RWPE1 (cell line): ENCODE data around the gene ZNF182.
A peak's percentile ranks its signal among the peaks of the same experiment; 100 is the strongest.
"Not testable (repeated sequence)": the region's sequence is repeated elsewhere in the genome, so short reads cannot be mapped to it uniquely, and the experiment has no call there.

ENCODE experiments used
- CTCF ChIA-PET: fragments of 350-600 bp; sonication (Branson Sonifier 250); formaldehyde crosslinking; extraction: SDS; loops from one replicate; lab custom pipeline; 2021; lab: Yijun Ruan, JAX
- POLR2A ChIA-PET: fragments of 400-600 bp; formaldehyde crosslinking; extraction: SDS; loops from one replicate; lab custom pipeline; 2020; ENCODE audit warnings: antibody characterized with exemption; ENCODE audit not compliant: low non-redundant PET; lab: Yijun Ruan, JAX
- DNase-seq: peaks from one replicate; pipeline ENCODE4 v3.0.0; 2012; ENCODE audit warnings: low spot score
- H3K27ac ChIP-seq: fragments of 450-650 bp; 2 replicates; pipeline ENCODE4 v1.5.1; 2017
- TF ChIP-seq, protein P1 (sequence below): fragments of 450-650 bp; conservative IDR thresholded peaks from 2 replicates; pipeline ENCODE4 v1.5.1; 2017; ENCODE audit warnings: low read depth, mild to moderate bottlenecking

ZNF182 gene

DNA sequence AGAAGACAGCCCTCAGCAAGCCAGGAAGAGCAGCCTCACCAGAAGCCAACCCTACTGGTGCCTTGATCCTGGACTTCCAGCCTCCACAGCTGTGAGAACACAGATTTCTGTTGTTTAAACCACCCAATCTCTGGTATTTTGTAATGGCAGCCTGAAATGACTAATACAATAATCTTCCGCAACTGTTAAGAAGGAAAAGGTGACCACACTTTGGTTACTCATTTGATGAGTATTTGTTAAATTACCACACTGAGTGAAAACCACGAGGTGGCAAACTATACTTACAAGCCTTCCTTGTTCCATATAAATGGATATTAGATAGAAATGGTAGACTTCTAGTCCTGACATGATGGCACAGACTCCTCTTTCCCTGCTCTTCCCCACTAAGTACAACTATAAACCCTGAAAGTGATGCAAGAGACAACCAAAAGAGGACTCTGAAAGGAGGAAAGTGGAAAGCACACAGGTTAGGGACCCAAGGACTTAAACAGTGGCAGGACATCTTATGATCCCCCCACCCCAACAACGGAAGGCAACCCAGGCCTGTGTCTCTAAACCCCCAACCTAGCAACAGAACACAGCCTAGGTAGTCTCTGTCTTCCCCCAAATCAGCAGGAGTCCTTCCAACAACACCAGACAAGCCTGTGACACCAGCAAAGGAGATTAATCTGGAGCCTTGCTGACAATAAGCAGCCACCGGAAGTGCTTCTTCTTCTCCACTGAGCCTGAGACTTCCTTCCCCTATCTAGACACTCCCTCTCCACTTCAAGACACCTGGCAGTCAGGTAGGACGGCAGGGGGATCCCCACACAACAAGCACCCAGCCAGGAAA lies 12.3 kb downstream of the ZNF182 start:
- no peak overlapping the region for H3K27ac ChIP-seq
- peak; percentile 22 for DNase-seq
- ChIA-PET POLR2A (no interaction called here), CTCF (no interaction called here)
- TF ChIP-seq, protein P1, sequence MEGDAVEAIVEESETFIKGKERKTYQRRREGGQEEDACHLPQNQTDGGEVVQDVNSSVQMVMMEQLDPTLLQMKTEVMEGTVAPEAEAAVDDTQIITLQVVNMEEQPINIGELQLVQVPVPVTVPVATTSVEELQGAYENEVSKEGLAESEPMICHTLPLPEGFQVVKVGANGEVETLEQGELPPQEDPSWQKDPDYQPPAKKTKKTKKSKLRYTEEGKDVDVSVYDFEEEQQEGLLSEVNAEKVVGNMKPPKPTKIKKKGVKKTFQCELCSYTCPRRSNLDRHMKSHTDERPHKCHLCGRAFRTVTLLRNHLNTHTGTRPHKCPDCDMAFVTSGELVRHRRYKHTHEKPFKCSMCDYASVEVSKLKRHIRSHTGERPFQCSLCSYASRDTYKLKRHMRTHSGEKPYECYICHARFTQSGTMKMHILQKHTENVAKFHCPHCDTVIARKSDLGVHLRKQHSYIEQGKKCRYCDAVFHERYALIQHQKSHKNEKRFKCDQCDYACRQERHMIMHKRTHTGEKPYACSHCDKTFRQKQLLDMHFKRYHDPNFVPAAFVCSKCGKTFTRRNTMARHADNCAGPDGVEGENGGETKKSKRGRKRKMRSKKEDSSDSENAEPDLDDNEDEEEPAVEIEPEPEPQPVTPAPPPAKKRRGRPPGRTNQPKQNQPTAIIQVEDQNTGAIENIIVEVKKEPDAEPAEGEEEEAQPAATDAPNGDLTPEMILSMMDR, result no peak

DNA sequence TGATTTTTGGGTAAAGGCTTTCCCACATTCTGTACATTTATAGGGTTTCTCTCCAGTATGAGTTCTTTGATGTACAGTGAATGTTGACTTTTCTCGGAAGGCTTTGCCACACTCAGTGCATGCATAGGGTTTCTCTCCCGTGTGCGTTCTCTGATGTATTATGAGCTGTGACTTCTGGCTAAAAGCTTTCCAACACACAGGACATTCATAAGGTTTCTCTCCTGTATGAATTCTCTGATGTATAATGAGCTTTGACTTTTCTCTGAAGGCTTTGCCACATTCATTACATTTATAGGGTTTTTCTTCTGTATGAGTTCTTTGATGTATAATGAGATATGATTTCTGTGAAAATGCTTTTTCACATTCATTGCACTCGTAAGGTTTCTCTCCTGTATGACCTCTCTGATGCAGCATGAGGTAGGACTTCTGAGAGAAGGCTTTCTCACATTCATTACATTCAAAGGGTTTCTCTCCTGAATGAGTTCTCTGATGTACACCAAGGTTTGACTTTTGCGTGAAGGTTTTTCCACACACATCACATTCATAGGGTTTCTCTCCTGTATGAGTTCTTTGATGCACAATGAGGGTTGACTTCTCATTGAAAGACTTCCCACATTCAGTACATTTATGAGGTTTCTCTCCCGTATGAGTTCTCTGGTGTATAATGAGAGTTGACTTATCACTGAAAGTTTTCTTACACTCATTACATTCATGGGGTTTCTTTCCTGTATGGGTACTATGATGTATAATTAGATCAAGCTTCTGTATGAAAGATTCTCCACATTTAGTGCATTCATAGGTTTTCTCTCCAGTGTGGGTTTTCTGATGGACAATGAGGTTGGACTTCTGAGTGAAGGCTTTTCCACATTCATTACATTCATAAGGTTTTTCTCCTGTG lies 27.3 kb downstream of the ZNF182 start:
- H3K27ac ChIP-seq, result no peak overlapping the region
- ChIA-PET CTCF (no interaction called here), POLR2A (no interaction called here)

DNA sequence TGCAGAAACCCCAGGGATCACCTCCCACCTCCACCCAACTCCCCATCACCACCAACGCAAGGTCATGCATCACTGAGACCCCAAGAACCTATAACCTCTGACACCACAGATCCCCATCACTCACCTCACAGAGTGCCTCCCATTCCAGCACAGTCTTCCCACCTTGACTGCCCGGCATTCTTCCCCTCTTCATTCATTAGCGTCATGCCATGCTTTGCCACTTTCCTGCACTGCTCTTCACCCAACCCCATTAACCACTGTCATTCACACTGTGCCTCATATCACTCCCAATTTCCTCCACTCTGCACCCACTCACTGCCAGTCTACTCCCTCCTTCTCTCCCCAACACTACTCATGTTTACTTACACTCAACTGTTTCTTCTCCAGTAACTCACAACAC lies 30.6 kb downstream of the ZNF182 start:
- CTCF ChIA-PET, result no interaction called here

More for the DNA sequence above, 27.3 kb downstream of the ZNF182 start:
- TF ChIP-seq, protein P1, result no peak
- DNase-seq, result no peak

DNA sequence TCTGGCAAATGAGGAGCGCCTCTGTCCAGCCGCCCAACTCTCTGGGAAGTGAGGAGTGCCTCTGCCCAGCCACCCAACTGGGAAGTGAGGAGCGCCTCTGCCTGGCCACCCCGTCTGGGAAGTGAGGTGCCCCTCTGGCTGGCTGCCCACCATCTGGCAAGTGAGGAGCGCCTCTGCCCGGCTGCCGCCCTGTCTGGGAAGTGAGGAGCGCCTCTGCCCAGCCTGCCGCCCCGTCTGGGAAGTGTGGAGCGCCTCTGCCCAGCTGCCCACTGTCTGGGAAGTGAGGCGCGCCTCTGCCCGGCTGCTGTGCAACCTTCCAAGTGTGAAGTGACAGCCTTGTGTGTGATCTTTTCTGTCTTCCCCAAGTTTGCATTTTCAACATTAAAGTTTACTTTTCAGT lies 38.3 kb downstream of the ZNF182 start:
- DNase-seq, CTCF ChIA-PET, H3K27ac ChIP-seq, POLR2A ChIA-PET: not testable (repeated sequence)

More for the DNA sequence above, 30.6 kb downstream of the ZNF182 start:
- no peak overlapping the region for H3K27ac ChIP-seq
- POLR2A ChIA-PET, result no interaction called here
- DNase-seq, result no peak
- TF ChIP-seq, protein P1, result no peak

DNA sequence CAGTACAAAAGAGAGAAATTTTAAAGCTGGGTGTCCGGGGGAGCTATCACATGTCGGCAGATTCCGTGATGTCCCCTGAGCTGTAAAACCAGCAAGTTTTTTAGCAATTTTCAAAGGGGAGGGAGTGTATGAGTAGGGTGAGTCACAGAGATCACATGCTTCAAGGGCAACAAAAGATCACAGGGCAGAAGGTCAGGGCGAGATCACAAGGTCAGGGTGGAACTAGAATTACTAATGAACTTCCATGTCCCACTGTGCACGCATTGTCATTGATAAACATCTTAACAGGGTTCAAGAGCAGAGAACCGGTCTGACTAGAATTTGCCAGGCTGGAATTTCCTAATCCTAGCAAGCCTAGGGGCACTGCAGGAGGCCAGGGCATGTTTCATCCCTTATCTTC lies 42.0 kb downstream of the ZNF182 start:
- DNase-seq, H3K27ac ChIP-seq, CTCF ChIA-PET, POLR2A ChIA-PET: not testable (repeated sequence)

DNA sequence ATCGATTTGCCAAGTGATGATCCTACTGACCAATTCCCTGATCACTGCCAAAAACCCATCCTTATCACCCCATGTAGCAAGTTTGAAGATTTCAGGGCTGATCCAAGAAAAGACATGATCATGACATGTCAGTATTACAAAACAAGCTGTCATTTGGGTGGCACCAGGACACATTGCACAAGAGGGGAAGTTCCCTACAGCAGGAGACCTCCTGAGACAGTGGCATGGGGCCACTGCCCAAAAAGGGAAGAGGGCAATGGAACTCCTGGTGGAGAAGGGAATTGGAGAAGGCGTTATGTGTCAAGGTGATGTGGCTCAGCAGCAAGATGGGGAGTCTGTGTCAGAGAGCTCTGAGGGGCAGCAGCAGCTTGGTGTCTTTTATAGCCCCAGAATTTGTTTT lies 43.4 kb downstream of the ZNF182 start:
- TF ChIP-seq, protein P1, result no peak
- ChIA-PET CTCF (no interaction called here), POLR2A (no interaction called here)
- DNase-seq, result no peak
- no peak overlapping the region for H3K27ac ChIP-seq

DNA sequence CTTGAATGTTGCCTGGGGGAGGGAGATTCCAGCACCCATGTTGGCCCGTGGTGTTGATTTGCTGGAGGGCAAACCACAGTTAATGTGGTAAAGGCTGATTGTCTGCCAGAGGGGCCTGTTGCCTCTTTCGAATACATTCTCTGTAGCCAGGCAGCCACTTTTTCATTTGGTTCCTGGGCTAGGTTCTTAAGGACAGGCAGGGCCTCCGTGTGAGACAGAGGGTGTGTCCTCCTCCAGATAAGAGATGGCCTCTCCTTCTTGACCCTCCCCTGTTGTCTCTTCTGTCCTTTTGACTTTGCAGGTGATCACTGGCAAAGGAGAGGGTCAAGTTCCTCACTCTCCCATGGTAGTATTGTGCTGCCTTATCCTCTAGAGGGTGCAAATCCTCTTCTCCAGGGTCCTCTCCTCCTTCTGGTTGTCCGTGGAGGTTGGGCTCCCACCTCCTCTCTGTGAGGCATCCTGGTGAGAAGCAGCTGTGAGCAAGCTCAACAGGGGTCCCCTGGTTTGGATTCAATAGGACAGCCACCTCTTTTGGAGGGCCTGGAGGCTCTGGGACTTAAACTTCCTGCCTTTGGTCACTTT lies 44.9 kb downstream of the ZNF182 start:
- ChIA-PET POLR2A (no interaction called here), CTCF (no interaction called here)
- TF ChIP-seq, protein P1, result no peak
- no peak for DNase-seq
- no peak overlapping the region for H3K27ac ChIP-seq

DNA sequence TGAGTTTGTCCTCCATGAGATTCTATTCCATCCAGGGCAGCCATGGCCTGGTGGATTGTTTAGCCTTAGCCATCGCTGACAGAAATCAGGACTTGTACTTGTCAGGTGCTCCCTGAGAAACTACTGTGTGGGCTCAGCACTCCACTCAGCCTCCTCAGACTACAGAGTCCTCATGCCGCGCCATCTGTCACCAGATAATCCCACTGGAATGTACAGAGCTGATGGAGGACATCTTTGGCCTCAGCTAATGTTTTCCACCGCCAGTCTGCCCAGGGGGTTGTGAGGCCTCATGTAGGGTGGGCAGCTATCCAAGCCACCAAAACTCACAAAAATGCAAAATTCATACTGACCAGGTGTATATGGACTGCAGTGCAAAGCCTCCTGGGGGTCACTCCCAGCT lies 45.6 kb downstream of the ZNF182 start:
- POLR2A ChIA-PET, DNase-seq, H3K27ac ChIP-seq: not testable (repeated sequence)
- CTCF ChIA-PET, result interaction anchor here (0.5 kb wide), 1 partner anchor 98 kb away, joined by 3 read pairs; no protein-coding TSS in a partner anchor
